Activated T-cell treated with anti-CD3 and anti-CD28 coated beads for 48 hours (primary cell): Measurements from ENCODE around the gene CDH23.

Experiments used
- DNase-seq: peaks from one replicate; pipeline ENCODE4 v3.0.0-alpha.2; 2020; ENCODE audit warnings: low read depth

Gene CDH23

GRCh38 chr10:71727105-71727737, 330.5 kb downstream of the CDH23 start:
- DNase-seq, result no peak

DNA sequence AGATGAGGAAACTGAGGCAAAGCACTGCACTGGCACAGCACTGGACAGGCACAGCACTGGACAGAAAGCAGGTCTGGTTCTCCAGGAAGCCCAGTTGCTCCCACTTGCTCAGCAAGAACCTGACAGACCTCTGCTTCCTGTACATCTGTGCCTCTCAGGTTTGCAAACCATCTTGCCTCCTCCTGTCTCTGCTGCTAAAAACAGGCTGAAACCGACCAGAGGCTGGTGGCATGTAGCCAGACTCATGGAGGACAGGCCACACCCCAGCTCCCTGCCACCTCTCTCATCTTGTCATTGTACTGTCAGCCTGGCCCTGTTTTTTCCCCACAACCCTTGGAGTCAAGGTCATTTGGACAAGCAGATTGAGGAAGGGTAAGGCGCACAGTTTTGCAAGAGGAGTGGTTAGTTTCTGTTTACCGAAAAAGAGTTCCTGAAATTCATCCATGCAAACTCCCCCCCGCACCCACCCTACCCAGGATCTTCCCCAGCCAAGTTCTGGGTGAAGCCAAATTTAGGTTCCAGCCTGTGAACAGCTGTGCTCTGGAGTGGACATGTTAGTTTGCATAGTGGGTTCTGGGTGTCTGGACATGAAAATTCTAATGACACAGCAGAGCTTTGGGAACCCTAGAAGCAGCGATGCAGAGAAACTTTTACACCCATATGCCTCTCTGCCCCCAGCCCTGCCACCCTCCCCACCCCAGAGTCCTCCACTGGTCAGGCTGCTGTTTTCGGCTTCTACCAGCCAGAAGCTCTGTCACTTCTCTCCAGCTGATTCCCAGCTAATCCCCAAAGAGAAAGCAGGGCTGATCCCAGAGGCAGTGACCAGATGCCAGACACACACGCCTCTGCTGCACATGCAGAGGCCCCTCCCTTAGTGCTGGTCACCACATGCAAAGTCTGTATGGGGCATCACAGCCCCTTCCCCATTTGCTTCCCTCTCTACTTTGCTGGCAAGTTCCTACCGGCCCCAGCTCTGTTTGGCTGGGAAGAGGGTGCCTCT, 331.3 kb downstream of the CDH23 start:
- DNase-seq, result no peak

- DNase-seq, result no peak
Observed at GRCh38 chr10:71729161-71729636, 332.5 kb downstream of the CDH23 start.

DNA sequence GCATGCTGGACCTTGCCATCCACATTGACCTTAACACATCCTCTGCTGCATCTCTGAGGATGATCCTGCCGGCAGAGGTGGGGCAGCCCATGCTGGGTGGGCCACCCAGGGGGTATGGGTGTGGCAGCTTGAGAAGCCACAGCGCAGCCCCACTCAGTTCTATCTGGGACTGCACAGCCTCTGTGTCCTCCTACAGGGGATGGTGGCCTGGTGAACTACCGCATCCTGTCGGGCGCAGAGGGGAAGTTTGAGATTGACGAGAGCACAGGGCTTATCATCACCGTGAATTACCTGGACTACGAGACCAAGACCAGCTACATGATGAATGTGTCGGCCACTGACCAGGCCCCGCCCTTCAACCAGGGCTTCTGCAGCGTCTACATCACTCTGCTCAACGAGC, 335.1 kb downstream of the CDH23 start:
- no peak for DNase-seq

GRCh38 chr10:71734797-71735196, 338.1 kb downstream of the CDH23 start:
- DNase-seq, result no peak

GRCh38 chr10:71735709-71736569, 339.2 kb downstream of the CDH23 start:
- no peak for DNase-seq

DNA sequence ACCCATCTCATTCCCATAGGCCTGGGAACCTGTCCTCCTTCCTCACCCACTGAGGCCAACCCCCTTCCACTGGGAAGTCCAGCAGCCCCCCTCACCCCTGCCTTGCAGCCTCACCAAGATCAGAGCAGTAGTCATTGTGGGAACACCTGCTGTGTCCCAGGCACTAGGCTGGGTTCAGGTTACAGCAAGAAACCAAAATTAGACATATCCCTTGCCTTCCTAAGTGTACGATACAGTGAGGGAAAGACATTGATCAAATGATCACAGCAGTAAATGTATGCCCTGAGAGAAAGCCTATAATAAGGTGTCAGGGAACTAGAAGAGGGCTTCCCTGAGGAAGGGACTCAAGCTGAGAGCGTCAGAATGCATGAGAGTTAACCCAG, 339.8 kb downstream of the CDH23 start:
- no peak for DNase-seq

DNA sequence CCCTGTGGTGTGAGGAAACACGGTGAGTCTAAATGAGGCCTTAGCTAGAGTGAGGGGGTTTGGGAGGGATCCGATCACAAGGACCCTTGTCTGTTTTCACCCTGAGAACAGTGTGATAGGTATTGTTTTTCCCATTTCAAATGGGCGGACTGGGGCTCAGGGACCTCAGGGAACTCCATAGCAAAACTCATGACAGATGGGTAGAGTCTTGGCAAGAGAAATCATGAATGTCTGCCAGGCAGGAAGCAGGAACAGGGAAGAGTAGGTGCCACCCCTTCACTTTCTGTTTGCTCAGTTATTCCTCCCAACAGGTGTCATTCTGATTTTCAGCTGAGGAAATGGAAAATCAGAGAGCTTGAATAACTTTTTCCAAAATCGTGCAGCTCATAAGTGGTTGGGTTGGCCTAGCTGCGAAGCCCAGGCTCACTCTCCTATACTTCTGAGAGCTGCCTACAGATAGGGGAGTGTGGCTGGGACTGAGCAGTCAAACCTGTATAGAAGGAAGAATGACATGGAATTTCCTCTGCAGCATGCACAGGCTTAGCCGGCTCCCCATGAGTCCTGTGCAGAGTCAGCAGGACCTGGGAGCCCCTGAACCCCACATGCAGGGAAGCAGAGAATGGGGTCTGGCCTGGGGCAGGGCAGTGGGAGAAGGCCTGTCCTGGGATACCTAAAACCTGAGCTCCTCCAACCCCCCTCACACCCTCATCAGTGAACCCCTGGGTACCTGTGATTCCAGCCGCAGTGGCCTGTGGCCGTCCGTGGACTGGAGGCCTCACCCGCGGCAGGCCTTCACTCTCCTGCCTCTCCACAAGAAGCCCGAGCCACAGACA, 340.5 kb downstream of the CDH23 start:
- no peak for DNase-seq

GRCh38 chr10:71737834-71738197, 341.1 kb downstream of the CDH23 start:
- no peak for DNase-seq

DNA sequence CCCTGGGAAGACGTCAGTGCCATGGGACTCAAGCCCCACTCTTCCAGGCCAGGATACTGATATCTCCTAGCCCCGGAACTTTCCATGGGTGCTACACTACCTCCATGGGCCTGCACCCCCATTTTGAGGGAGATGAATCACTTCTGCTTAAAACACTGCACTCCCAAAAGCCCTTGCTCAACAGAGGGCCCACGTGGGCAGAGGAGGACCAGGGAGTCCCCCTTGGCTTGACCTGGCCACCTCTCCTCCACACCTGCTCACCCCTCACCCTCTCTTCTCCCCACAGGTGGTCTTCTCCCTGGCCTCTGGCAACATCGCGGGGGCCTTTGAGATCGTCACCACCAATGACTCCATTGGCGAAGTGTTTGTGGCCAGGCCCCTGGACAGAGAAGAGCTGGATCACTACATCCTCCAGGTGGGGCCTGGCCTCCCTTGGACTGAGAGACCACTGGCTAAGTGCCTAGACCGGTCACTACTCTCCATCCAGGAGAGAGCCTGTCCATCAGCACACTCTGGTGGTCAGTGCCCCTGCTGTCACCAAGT, 342.7 kb downstream of the CDH23 start:
- no peak for DNase-seq

GRCh38 chr10:71740069-71740653, 343.4 kb downstream of the CDH23 start:
- no peak for DNase-seq

DNA sequence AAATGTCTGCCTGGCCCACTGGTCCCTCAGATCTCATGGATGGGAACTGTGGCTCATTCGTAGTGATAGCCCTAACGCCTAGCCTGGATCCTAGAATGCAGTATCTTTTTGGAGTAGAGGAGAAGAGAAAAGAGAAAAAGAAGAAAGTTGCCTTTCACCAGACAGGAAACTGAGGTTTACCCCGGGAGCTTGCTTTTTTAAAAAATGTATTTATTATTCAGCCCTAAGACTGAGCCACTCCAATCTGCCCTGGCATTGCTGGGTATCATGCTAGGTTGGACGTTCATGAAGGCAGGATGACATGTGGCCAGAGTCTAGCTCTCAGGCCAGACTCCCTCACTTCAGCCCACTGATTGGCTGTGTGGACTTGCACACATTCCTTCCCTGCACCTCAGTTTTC, 344.3 kb downstream of the CDH23 start:
- no peak for DNase-seq

DNA sequence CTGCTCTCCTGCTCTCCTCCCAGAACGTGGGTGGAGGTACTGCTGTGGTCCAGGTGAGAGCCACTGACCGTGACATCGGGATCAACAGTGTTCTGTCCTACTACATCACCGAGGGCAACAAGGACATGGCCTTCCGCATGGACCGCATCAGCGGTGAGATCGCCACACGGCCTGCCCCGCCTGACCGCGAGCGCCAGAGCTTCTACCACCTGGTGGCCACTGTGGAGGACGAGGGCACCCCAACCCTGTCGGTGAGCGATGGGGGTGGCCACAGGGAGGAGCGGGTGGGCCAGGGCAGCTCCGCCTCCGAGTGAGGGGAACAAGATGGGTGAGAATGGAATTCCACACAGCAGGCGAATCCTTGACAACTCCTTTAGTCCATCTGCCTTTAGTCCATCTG, 345.0 kb downstream of the CDH23 start:
- DNase-seq, result no peak

GRCh38 chr10:71742301-71743088, 345.8 kb downstream of the CDH23 start:
- no peak for DNase-seq

DNA sequence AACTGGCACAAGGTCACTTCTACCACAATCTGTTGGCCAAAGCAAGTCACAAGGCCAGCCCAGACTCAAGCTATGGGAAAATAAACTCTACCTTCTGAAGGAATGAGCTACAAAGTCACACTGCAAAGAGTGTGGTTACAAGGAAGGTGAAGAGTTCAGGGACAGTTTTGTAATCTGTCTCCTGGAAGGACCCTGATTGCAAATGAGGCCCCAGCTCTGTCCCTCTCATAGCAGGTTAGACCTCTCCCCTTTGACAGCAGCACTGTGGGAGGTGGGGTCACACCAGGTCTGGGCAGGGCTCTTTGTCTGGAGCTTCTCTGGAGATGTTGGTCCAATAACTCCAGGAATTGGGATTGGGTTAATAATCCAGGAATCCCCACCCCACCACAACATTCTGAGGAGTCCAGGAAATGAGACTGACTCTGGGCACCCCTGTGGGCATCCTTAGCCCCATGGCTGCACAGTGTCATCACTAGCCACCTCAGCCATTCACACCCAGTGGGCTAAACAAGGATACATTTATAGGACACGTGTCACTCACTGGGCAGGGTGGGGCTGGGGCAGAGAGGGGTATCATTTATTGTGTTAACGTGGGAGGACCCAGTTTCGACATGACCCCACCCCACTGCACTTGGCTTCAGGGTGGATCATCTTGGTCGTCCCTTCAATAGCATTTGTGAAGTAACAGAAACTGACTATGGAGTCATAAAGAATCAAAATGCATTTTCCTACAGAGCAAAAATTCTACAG, 346.5 kb downstream of the CDH23 start:
- DNase-seq, result no peak

DNA sequence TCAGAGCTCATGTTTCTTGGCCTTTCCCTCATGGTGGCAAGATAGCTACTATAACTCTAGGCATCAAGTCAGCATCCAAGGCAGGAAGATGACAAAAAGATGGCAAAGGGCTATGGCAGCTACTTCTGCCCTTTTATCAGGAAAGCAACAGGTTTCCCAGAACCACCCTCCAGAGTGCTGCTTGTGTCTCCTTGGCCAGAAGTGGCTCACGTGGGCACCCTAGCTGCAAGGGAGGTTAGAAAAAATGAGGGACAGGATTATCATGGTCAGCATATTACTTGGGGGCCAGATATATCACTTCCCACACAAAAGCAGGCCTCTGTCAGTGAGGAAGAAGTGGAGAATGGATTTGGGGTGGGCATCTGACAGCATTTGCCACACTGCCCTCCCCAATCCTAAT, 347.1 kb downstream of the CDH23 start:
- DNase-seq, result no peak

- DNase-seq, result no peak
Observed at GRCh38 chr10:71744897-71745663, 348.4 kb downstream of the CDH23 start.

- DNase-seq, result no peak
Observed at GRCh38 chr10:71745664-71746250, 349.0 kb downstream of the CDH23 start.
